ENCODE measurements around the gene RALGPS2.

The RALGPS2 gene

GRCh38 chr1:178849918-178850317, 124.9 kb downstream of the RALGPS2 start:
- Mint-ChIP-seq H3K9me3 (no peaks in the 10 kb centered on the region), H3K27ac (no peak overlapping the region), H3K36me3 (no peaks in the 10 kb centered on the region), H3K4me3 (no peak overlapping the region), H3K4me1 (no peaks in the 10 kb centered on the region)
- ATAC-seq: no peak
- no peak for DNase-seq (ENCODE audit: low spot score in 2 of 2)

- H3K36me3 Mint-ChIP-seq: no peaks in the 10 kb centered on the region
- no peak overlapping the region for H3K4me3 Mint-ChIP-seq
- H3K9me3 Mint-ChIP-seq: no peaks in the 10 kb centered on the region
- H3K4me1 Mint-ChIP-seq: no peaks in the 10 kb centered on the region
- ATAC-seq (no peak), DNase-seq (ENCODE audit: low spot score in 2 of 2) (no peak)
- no peak overlapping the region for H3K27ac Mint-ChIP-seq
Measured at GRCh38 chr1:178857126-178857525, 132.1 kb downstream of the RALGPS2 start.

GRCh38 chr1:178862416-178862815, 137.4 kb downstream of the RALGPS2 start:
- Mint-ChIP-seq H3K4me3 (no peak overlapping the region), H3K4me1 (peaks cover 5% of the 10 kb centered on the region), H3K36me3 (no peaks in the 10 kb centered on the region), H3K27ac (no peak overlapping the region), H3K9me3 (no peaks in the 10 kb centered on the region)
- ATAC-seq: no peak
- DNase-seq (ENCODE audit: low spot score in 2 of 2): no peak

GRCh38 chr1:178862864-178863263, 137.8 kb downstream of the RALGPS2 start:
- no peak for DNase-seq (ENCODE audit: low spot score in 2 of 2)
- no peaks in the 10 kb centered on the region for H3K9me3 Mint-ChIP-seq
- no peak overlapping the region for H3K27ac Mint-ChIP-seq
- H3K4me1 Mint-ChIP-seq: peaks cover 5% of the 10 kb centered on the region
- no peaks in the 10 kb centered on the region for H3K36me3 Mint-ChIP-seq
- no peak for ATAC-seq
- H3K4me3 Mint-ChIP-seq: no peak overlapping the region

- H3K4me3 Mint-ChIP-seq: peak overlapping the region; percentile 3
- no peak overlapping the region for H3K27ac Mint-ChIP-seq
- ATAC-seq (peak; percentile 87), DNase-seq (ENCODE audit: low spot score in 2 of 2) (no peak)
- no peaks in the 10 kb centered on the region for H3K36me3 Mint-ChIP-seq
- H3K9me3 Mint-ChIP-seq: no peaks in the 10 kb centered on the region
- H3K4me1 Mint-ChIP-seq: peaks cover 5% of the 10 kb centered on the region
Measured at GRCh38 chr1:178864326-178864725, 139.3 kb downstream of the RALGPS2 start.

GRCh38 chr1:178867670-178868069, 142.6 kb downstream of the RALGPS2 start:
- ATAC-seq: no peak
- Mint-ChIP-seq H3K4me1 (peaks cover 7% of the 10 kb centered on the region), H3K27ac (no peak overlapping the region), H3K9me3 (no peaks in the 10 kb centered on the region), H3K4me3 (no peak overlapping the region), H3K36me3 (no peaks in the 10 kb centered on the region)
- DNase-seq (ENCODE audit: low spot score in 2 of 2): no peak

- H3K4me3 Mint-ChIP-seq: no peak overlapping the region
Measured at GRCh38 chr1:178868706-178869105, 143.7 kb downstream of the RALGPS2 start.

GRCh38 chr1:178869119-178869697, 144.2 kb downstream of the RALGPS2 start:
- Mint-ChIP-seq H3K9me3 (no peaks in the 10 kb centered on the region), H3K36me3 (no peaks in the 10 kb centered on the region), H3K4me3 (no peak overlapping the region), H3K27ac (no peak overlapping the region), H3K4me1 (peaks cover 9% of the 10 kb centered on the region)
- DNase-seq (ENCODE audit: low spot score in 2 of 2) (no peak), ATAC-seq (no peak)

More at GRCh38 chr1:178868706-178869105, 143.7 kb downstream of the RALGPS2 start:
- H3K36me3 Mint-ChIP-seq: no peaks in the 10 kb centered on the region
- H3K9me3 Mint-ChIP-seq: no peaks in the 10 kb centered on the region
- no peak overlapping the region for H3K27ac Mint-ChIP-seq
- ATAC-seq: no peak
- peaks cover 10% of the 10 kb centered on the region for H3K4me1 Mint-ChIP-seq
- no peak for DNase-seq (ENCODE audit: low spot score in 2 of 2)

- DNase-seq (ENCODE audit: low spot score in 2 of 2): no peak
- Mint-ChIP-seq H3K4me1 (peaks cover 5% of the 10 kb centered on the region), H3K27ac (no peak overlapping the region), H3K4me3 (no peak overlapping the region), H3K36me3 (no peaks in the 10 kb centered on the region), H3K9me3 (no peaks in the 10 kb centered on the region)
- no peak for ATAC-seq
Measured at GRCh38 chr1:178870221-178870620, 145.2 kb downstream of the RALGPS2 start.

GRCh38 chr1:178870944-178871343, 145.9 kb downstream of the RALGPS2 start, which contains the start of gene ANGPTL1:
Gene ANGPTL1, minus strand, starts transcription at chr1:178871077. Its CDS starts 5,301 bp downstream, at chr1:178865776.
- peaks cover 5% of the 10 kb centered on the region for H3K4me1 Mint-ChIP-seq
- H3K36me3 Mint-ChIP-seq: no peaks in the 10 kb centered on the region
- ATAC-seq: no peak
- no peak for DNase-seq (ENCODE audit: low spot score in 2 of 2)
- H3K4me3 Mint-ChIP-seq: no peak within 1 kb of the TSS
- H3K9me3 Mint-ChIP-seq: no peaks in the 10 kb centered on the region
- no peak within 1 kb of the TSS for H3K27ac Mint-ChIP-seq

GRCh38 chr1:178871551-178872320, 146.7 kb downstream of the RALGPS2 start:
- Mint-ChIP-seq H3K4me3 (no peak overlapping the region), H3K27ac (no peak overlapping the region), H3K4me1 (peaks cover 5% of the 10 kb centered on the region), H3K36me3 (no peaks in the 10 kb centered on the region), H3K9me3 (no peaks in the 10 kb centered on the region)
- DNase-seq (ENCODE audit: low spot score in 2 of 2) (no peak), ATAC-seq (no peak)

- no peaks in the 10 kb centered on the region for H3K36me3 Mint-ChIP-seq
- peaks cover 5% of the 10 kb centered on the region for H3K4me1 Mint-ChIP-seq
- H3K4me3 Mint-ChIP-seq: no peak overlapping the region
- H3K27ac Mint-ChIP-seq: no peak overlapping the region
- DNase-seq (ENCODE audit: low spot score in 2 of 2) (no peak), ATAC-seq (no peak)
- H3K9me3 Mint-ChIP-seq: no peaks in the 10 kb centered on the region
Measured at GRCh38 chr1:178874966-178875365, 149.9 kb downstream of the RALGPS2 start.

- H3K9me3 Mint-ChIP-seq: no peaks in the 10 kb centered on the region
- H3K4me1 Mint-ChIP-seq: peaks cover 5% of the 10 kb centered on the region
- H3K36me3 Mint-ChIP-seq: no peaks in the 10 kb centered on the region
- H3K27ac Mint-ChIP-seq: no peak overlapping the region
- H3K4me3 Mint-ChIP-seq: no peak overlapping the region
- no peak for DNase-seq (ENCODE audit: low spot score in 2 of 2)
- no peak for ATAC-seq
Measured at GRCh38 chr1:178875936-178876335, 150.9 kb downstream of the RALGPS2 start.

- Mint-ChIP-seq H3K4me1 (peaks cover under 1% of the 10 kb centered on the region), H3K9me3 (no peaks in the 10 kb centered on the region), H3K27ac (no peak overlapping the region), H3K4me3 (no peak overlapping the region), H3K36me3 (no peaks in the 10 kb centered on the region)
- ATAC-seq (no peak), DNase-seq (ENCODE audit: low spot score in 2 of 2) (no peak)
Measured at GRCh38 chr1:178877896-178878295, 152.9 kb downstream of the RALGPS2 start.

GRCh38 chr1:178881950-178882349, 156.9 kb downstream of the RALGPS2 start:
- ATAC-seq: no peak
- H3K4me1 Mint-ChIP-seq: no peaks in the 10 kb centered on the region
- H3K36me3 Mint-ChIP-seq: no peaks in the 10 kb centered on the region
- H3K9me3 Mint-ChIP-seq: no peaks in the 10 kb centered on the region
- H3K4me3 Mint-ChIP-seq: no peak overlapping the region
- no peak for DNase-seq (ENCODE audit: low spot score in 2 of 2)
- no peak overlapping the region for H3K27ac Mint-ChIP-seq

- ATAC-seq (no peak), DNase-seq (ENCODE audit: low spot score in 2 of 2) (no peak)
- Mint-ChIP-seq H3K36me3 (no peaks in the 10 kb centered on the region), H3K4me1 (no peaks in the 10 kb centered on the region), H3K9me3 (no peaks in the 10 kb centered on the region), H3K4me3 (no peak overlapping the region), H3K27ac (no peak overlapping the region)
Measured at GRCh38 chr1:178885869-178886268, 160.8 kb downstream of the RALGPS2 start.

Measured in stimulated activated effector memory CD8-positive, alpha-beta T cell treated with anti-CD3 and anti-CD28 coated beads, Interleukin-12 subunit alpha, Interleukin-12 subunit beta, amount 100 ng/mL, for 72 hours (primary cell).